ENCODE results near the gene YIPF4. TPM values are rescaled to one million over a fixed set of nuclear protein-coding genes. Genes with fewer than 3 reads are reported as not detected.
A peak's percentile ranks its signal among the peaks of the same experiment; 100 is the strongest.
"Not testable (repeated sequence)": the region's sequence is repeated elsewhere in the genome, so short reads cannot be mapped to it uniquely, and the experiment has no call there.

The YIPF4 gene
- polyA plus RNA-seq, 4 donors = 10.3 to 39.5 (median 13.3) TPM

DNA sequence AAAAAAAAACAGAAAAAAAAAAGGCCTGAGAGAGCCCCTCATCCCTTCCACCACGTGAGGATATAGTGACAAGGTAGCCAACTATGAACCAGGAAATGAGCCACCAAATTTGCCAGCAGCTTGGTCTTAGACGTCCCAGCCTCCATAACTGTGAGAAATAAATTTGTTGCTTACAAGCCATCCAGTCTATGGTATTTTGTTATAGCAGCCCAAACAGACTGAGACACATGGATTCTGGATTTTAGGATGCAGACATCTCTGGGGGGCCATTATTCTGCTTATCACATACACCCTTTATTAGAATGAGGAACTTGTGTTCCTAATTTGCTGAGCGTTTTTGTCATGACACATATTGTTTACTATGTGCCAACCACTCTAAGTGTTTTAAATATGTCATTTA lies 5.4 kb upstream of the YIPF4 start:
- Histone ChIP-seq H3K36me3 (ENCODE audit: control insufficient read depth in 3 of 3, insufficient read depth in 2 of 3, low read depth in 1 of 3, low read length in 3 of 3) (no peaks in the 10 kb centered on the region), H3K9me3 (ENCODE audit: control insufficient read depth in 2 of 2, insufficient read depth in 1 of 2, low read depth in 1 of 2, low read length in 1 of 2) (no peaks in the 10 kb centered on the region), H3K4me1 (ENCODE audit: control insufficient read depth in 3 of 3, insufficient read depth in 2 of 3, low read depth in 1 of 3, low read length in 2 of 3) (peaks cover 0 to 3% (median 0%) of the 10 kb centered on the region in 3 donors), H3K27me3 (ENCODE audit: control insufficient read depth in 3 of 3, insufficient read depth in 3 of 3, low read length in 3 of 3) (peaks cover 0 to 5% (median 0%) of the 10 kb centered on the region in 3 donors), H3K4me3 (ENCODE audit: low read depth in 1 of 3, low read length in 3 of 3) (no peak overlapping the region), H3K27ac (ENCODE audit: low read depth in 1 of 3, low read length in 2 of 3) (no peak overlapping the region)
- no peak for DNase-seq
- no peak for FAIRE-seq
- 29 to 45% (median 40%) methylated on average over 3 of the region's 3 CpGs for WGBS, 3 donors

- no peaks in the 10 kb centered on the region for H3K9me3 ChIP-seq (ENCODE audit: control insufficient read depth in 2 of 2, insufficient read depth in 1 of 2, low read depth in 1 of 2, low read length in 1 of 2)
- no peak overlapping the region for H3K27ac ChIP-seq (ENCODE audit: low read depth in 1 of 3, low read length in 2 of 3)
- DNase-seq (no peak), FAIRE-seq (no peak)
- WGBS, 3 donors = 83 to 88% (median 85%) methylated on average over 2 of the region's 2 CpGs
- no peak overlapping the region for H3K4me3 ChIP-seq (ENCODE audit: low read depth in 1 of 3, low read length in 3 of 3)
- peaks cover 0 to 2% (median 0%) of the 10 kb centered on the region in 3 donors for H3K27me3 ChIP-seq (ENCODE audit: control insufficient read depth in 3 of 3, insufficient read depth in 3 of 3, low read length in 3 of 3)
- peaks cover 0 to 5% (median 0%) of the 10 kb centered on the region in 3 donors for H3K4me1 ChIP-seq (ENCODE audit: control insufficient read depth in 3 of 3, insufficient read depth in 2 of 3, low read depth in 1 of 3, low read length in 2 of 3)
- no peaks in the 10 kb centered on the region for H3K36me3 ChIP-seq (ENCODE audit: control insufficient read depth in 3 of 3, insufficient read depth in 2 of 3, low read depth in 1 of 3, low read length in 3 of 3)
Measured at GRCh38 chr2:32274289-32274688, 3.4 kb upstream of the YIPF4 start.

DNA sequence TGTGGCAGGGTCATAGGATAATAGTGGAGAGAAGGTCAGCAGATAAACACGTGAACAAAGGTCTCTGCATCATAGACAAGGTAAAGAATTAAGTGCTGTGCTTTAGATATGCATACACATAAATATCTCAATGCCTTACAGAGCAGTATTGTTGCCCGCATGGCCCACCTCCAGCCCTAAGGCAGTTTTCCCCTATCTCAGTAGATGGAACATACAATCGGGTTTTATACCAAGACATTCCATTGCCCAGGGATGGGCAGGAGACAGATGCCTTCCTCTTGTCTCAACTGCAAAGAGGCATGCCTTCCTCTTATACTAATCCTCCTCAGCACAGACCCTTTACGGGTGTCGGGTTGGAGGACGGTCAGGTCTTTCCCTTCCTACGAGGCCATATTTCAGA lies 1.9 kb upstream of the YIPF4 start:
- not testable (repeated sequence) for H3K4me3 ChIP-seq (ENCODE audit: low read depth in 1 of 3, low read length in 3 of 3); FAIRE-seq; H3K9me3 ChIP-seq (ENCODE audit: control insufficient read depth in 2 of 2, insufficient read depth in 1 of 2, low read depth in 1 of 2, low read length in 1 of 2); H3K36me3 ChIP-seq (ENCODE audit: control insufficient read depth in 3 of 3, insufficient read depth in 2 of 3, low read depth in 1 of 3, low read length in 3 of 3); H3K27me3 ChIP-seq (ENCODE audit: control insufficient read depth in 3 of 3, insufficient read depth in 3 of 3, low read length in 3 of 3); DNase-seq; H3K27ac ChIP-seq (ENCODE audit: low read depth in 1 of 3, low read length in 2 of 3); H3K4me1 ChIP-seq (ENCODE audit: control insufficient read depth in 3 of 3, insufficient read depth in 2 of 3, low read depth in 1 of 3, low read length in 2 of 3)
- 81 to 90% (median 86%) methylated on average over 7 of the region's 7 CpGs for WGBS, 3 donors

- 53 to 63% (median 62%) methylated on average over 5 of the region's 5 CpGs for WGBS, 3 donors
- Histone ChIP-seq H3K27me3 (ENCODE audit: control insufficient read depth in 3 of 3, insufficient read depth in 3 of 3, low read length in 3 of 3) (no peaks in the 10 kb centered on the region), H3K4me3 (ENCODE audit: low read depth in 1 of 3, low read length in 3 of 3) (peak overlapping the region in 2 of 3 donors; percentile 100), H3K4me1 (ENCODE audit: control insufficient read depth in 3 of 3, insufficient read depth in 2 of 3, low read depth in 1 of 3, low read length in 2 of 3) (peaks cover 0 to 5% (median 0%) of the 10 kb centered on the region in 3 donors), H3K27ac (ENCODE audit: low read depth in 1 of 3, low read length in 2 of 3) (peak overlapping the region; percentile 49 to 68 (median 65)), H3K36me3 (ENCODE audit: control insufficient read depth in 3 of 3, insufficient read depth in 2 of 3, low read depth in 1 of 3, low read length in 3 of 3) (peaks cover 0 to 12% (median 0%) of the 10 kb centered on the region in 3 donors), H3K9me3 (ENCODE audit: control insufficient read depth in 2 of 2, insufficient read depth in 1 of 2, low read depth in 1 of 2, low read length in 1 of 2) (no peaks in the 10 kb centered on the region)
- DNase-seq (no peak), FAIRE-seq (no peak)
Measured at GRCh38 chr2:32277363-32277673, 386 bp upstream of the YIPF4 start.

DNA sequence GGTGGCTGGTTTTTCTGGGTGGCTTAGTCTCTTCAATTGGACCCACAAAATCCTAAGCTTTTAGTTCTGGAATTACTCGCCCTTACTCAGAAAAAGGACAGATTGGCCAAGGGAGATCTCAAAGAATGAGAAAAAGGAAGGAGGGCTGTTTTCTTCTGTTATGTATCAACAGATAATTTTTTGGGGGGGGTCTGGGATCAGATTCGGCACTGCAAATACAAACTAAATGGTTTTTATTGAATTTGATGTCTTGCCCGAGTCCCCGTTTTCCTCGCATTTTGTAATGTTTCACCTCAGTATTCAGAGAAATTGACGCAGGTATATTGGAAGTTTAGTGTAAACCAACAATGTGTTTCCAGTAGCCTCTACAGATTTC lies 762 bp downstream of the YIPF4 start:
- peak overlapping the region; percentile 49 to 71 (median 68) for H3K27ac ChIP-seq (ENCODE audit: low read depth in 1 of 3, low read length in 2 of 3)
- whole genome bisulfite sequencing, 3 donors = 7 to 16% (median 7%) methylated on average over 6 of the region's 6 CpGs
- H3K36me3 ChIP-seq (ENCODE audit: control insufficient read depth in 3 of 3, insufficient read depth in 2 of 3, low read depth in 1 of 3, low read length in 3 of 3) = peaks cover 0 to 18% (median 0%) of the 10 kb centered on the region in 3 donors
- no peak for FAIRE-seq
- peak in 1 of 2 donors; percentile 12 for DNase-seq
- H3K4me3 ChIP-seq (ENCODE audit: low read depth in 1 of 3, low read length in 3 of 3) = peak overlapping the region; percentile 74 to 100 (median 100)
- H3K4me1 ChIP-seq (ENCODE audit: control insufficient read depth in 3 of 3, insufficient read depth in 2 of 3, low read depth in 1 of 3, low read length in 2 of 3) = peaks cover 0 to 5% (median 0%) of the 10 kb centered on the region in 3 donors
- no peaks in the 10 kb centered on the region for H3K27me3 ChIP-seq (ENCODE audit: control insufficient read depth in 3 of 3, insufficient read depth in 3 of 3, low read length in 3 of 3)
- no peaks in the 10 kb centered on the region for H3K9me3 ChIP-seq (ENCODE audit: control insufficient read depth in 2 of 2, insufficient read depth in 1 of 2, low read depth in 1 of 2, low read length in 1 of 2)

GRCh38 chr2:32284321-32284720 lies 6.6 kb downstream of the YIPF4 start:
- peaks cover 0 to 3% (median 0%) of the 10 kb centered on the region in 3 donors for H3K4me1 ChIP-seq (ENCODE audit: control insufficient read depth in 3 of 3, insufficient read depth in 2 of 3, low read depth in 1 of 3, low read length in 2 of 3)
- no peaks in the 10 kb centered on the region for H3K9me3 ChIP-seq (ENCODE audit: control insufficient read depth in 2 of 2, insufficient read depth in 1 of 2, low read depth in 1 of 2, low read length in 1 of 2)
- 87 to 92% (median 89%) methylated on average over 2 of the region's 2 CpGs for WGBS, 3 donors
- no peaks in the 10 kb centered on the region for H3K27me3 ChIP-seq (ENCODE audit: control insufficient read depth in 3 of 3, insufficient read depth in 3 of 3, low read length in 3 of 3)
- no peak overlapping the region for H3K4me3 ChIP-seq (ENCODE audit: low read depth in 1 of 3, low read length in 3 of 3)
- no peak for DNase-seq
- FAIRE-seq = no peak
- H3K27ac ChIP-seq (ENCODE audit: low read depth in 1 of 3, low read length in 2 of 3) = no peak overlapping the region
- peaks cover 0 to 18% (median 2%) of the 10 kb centered on the region in 3 donors for H3K36me3 ChIP-seq (ENCODE audit: control insufficient read depth in 3 of 3, insufficient read depth in 2 of 3, low read depth in 1 of 3, low read length in 3 of 3)

DNA sequence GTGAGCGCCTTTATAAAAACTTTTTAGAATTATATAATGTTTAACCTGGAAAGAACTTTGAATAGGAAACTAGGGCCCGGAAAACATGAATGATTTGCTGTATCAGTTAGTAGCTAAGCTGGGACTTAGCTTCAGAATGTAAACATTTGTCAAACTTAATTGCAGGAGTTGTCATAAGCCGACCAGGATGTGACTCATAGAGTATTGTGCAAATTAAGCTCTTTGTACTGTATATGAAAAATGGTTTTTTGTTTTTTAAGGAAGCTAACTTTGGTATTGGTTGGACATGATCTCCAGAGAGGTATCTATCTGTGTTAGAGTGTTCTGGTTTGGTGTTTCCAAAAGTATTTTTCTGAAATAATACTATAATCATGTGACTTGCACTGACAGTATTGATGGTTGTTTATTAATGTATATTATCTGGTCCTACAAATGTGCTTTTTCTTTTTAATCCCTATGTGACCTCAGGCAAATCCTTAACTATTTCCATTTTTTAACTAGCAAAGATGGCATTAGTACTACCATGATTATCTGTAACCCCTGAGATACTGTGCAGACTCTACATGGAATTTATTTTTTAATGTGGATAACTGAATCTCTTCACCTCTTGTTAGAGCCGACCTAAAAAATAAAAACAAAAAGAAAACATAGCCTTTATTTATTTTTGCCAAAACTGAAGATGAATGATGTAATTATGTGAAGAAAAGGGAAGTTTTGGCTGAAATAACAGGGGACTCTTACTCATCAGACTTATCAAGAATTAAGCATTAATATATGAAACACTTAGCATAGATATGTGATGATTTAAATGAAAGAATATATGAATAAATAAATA lies 11.7 kb downstream of the YIPF4 start:
- 28 to 50% (median 42%) methylated on average over 4 of the region's 4 CpGs for WGBS, 3 donors
- H3K27me3 ChIP-seq (ENCODE audit: control insufficient read depth in 3 of 3, insufficient read depth in 3 of 3, low read length in 3 of 3) = no peaks in the 10 kb centered on the region
- H3K9me3 ChIP-seq (ENCODE audit: control insufficient read depth in 2 of 2, insufficient read depth in 1 of 2, low read depth in 1 of 2, low read length in 1 of 2) = no peaks in the 10 kb centered on the region
- peaks cover 0 to 9% (median 4%) of the 10 kb centered on the region in 3 donors for H3K36me3 ChIP-seq (ENCODE audit: control insufficient read depth in 3 of 3, insufficient read depth in 2 of 3, low read depth in 1 of 3, low read length in 3 of 3)
- H3K4me3 ChIP-seq (ENCODE audit: low read depth in 1 of 3, low read length in 3 of 3) = no peak overlapping the region
- H3K27ac ChIP-seq (ENCODE audit: low read depth in 1 of 3, low read length in 2 of 3) = peak overlapping the region in 1 of 3 donors; percentile 31
- FAIRE-seq (peak; percentile 81), DNase-seq (peak; percentile 59 to 84)
- H3K4me1 ChIP-seq (ENCODE audit: control insufficient read depth in 3 of 3, insufficient read depth in 2 of 3, low read depth in 1 of 3, low read length in 2 of 3) = peaks cover 0 to 3% (median 0%) of the 10 kb centered on the region in 3 donors

- Histone ChIP-seq H3K9me3 (ENCODE audit: control insufficient read depth in 2 of 2, insufficient read depth in 1 of 2, low read depth in 1 of 2, low read length in 1 of 2) (no peaks in the 10 kb centered on the region), H3K27ac (ENCODE audit: low read depth in 1 of 3, low read length in 2 of 3) (no peak overlapping the region), H3K27me3 (ENCODE audit: control insufficient read depth in 3 of 3, insufficient read depth in 3 of 3, low read length in 3 of 3) (no peaks in the 10 kb centered on the region), H3K4me3 (ENCODE audit: low read depth in 1 of 3, low read length in 3 of 3) (no peak overlapping the region), H3K36me3 (ENCODE audit: control insufficient read depth in 3 of 3, insufficient read depth in 2 of 3, low read depth in 1 of 3, low read length in 3 of 3) (peaks cover 0 to 9% (median 4%) of the 10 kb centered on the region in 3 donors), H3K4me1 (ENCODE audit: control insufficient read depth in 3 of 3, insufficient read depth in 2 of 3, low read depth in 1 of 3, low read length in 2 of 3) (peaks cover 0 to 3% (median 0%) of the 10 kb centered on the region in 3 donors)
- peak; percentile 59 for FAIRE-seq
- no peak for DNase-seq
- WGBS, 3 donors = 80 to 87% (median 85%) methylated on average over 2 of the region's 2 CpGs
Measured at GRCh38 chr2:32290000-32290339, 12.3 kb downstream of the YIPF4 start.

Measured in small intestine (tissue), 7 donors.